T-helper 2 cell treated with Interferon-gamma antibody and Interleukin-4, amounts not matched to agents 5 μg/mL and 100 μg/mL, for 36 hours (primary cell): Measurements from ENCODE around the gene CTNNA2.

Source experiments
- DNase-seq: peaks from one replicate; pipeline ENCODE4 v3.0.0; 2021; ENCODE audit warnings: low spot score
- H3K27ac Mint-ChIP-seq: one replicate; pipeline ENCODE4 v1.8.0; 2021; ENCODE audit warnings: mild to moderate bottlenecking, mixed read lengths
- H3K27me3 Mint-ChIP-seq: one replicate; pipeline ENCODE4 v1.8.0; 2021; ENCODE audit warnings: low read depth, mixed read lengths
- H3K36me3 Mint-ChIP-seq: one replicate; pipeline ENCODE4 v1.8.0; 2021; ENCODE audit warnings: low read depth, mixed read lengths
- H3K4me1 Mint-ChIP-seq: one replicate; pipeline ENCODE4 v1.8.0; 2021; ENCODE audit warnings: low read depth, mixed read lengths
- H3K4me3 Mint-ChIP-seq: one replicate; pipeline ENCODE4 v1.8.0; 2022; ENCODE audit warnings: mild to moderate bottlenecking, moderate library complexity, mixed read lengths
- H3K9me3 Mint-ChIP-seq: one replicate; pipeline ENCODE4 v1.8.0; 2021; ENCODE audit warnings: mixed read lengths

Gene CTNNA2

DNA sequence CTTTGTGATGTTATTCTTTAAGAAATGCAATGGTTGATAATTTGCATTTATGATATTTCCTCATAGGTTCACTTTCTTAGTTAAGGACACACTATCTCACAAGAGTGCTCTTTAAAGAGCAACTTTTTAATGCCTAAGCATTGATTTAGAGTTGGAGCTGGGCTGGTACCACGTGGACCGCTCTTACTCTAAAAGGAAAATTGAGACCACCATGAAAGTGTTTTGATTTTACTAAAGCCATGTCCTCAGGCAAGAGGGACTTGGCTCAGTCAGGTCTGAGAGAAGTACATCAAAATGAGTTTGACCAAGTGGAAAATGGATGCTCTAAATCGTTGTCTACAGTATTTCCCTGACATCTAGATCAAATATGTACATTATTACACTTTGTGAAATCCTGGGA is 489.3 kb downstream of the CTNNA2 start:
- Mint-ChIP-seq H3K4me1 (no peaks in the 10 kb centered on the region), H3K27ac (no peak overlapping the region), H3K27me3 (no peaks in the 10 kb centered on the region), H3K36me3 (no peaks in the 10 kb centered on the region), H3K9me3 (no peaks in the 10 kb centered on the region), H3K4me3 (no peak overlapping the region)
- DNase-seq = no peak

- no peaks in the 10 kb centered on the region for H3K36me3 Mint-ChIP-seq
- H3K27ac Mint-ChIP-seq = no peak overlapping the region
- no peaks in the 10 kb centered on the region for H3K9me3 Mint-ChIP-seq
- no peak overlapping the region for H3K4me3 Mint-ChIP-seq
- H3K27me3 Mint-ChIP-seq = no peaks in the 10 kb centered on the region
- no peaks in the 10 kb centered on the region for H3K4me1 Mint-ChIP-seq
- no peak for DNase-seq
Observed at GRCh38 chr2:80002568-80003157, 489.8 kb downstream of the CTNNA2 start.

DNA sequence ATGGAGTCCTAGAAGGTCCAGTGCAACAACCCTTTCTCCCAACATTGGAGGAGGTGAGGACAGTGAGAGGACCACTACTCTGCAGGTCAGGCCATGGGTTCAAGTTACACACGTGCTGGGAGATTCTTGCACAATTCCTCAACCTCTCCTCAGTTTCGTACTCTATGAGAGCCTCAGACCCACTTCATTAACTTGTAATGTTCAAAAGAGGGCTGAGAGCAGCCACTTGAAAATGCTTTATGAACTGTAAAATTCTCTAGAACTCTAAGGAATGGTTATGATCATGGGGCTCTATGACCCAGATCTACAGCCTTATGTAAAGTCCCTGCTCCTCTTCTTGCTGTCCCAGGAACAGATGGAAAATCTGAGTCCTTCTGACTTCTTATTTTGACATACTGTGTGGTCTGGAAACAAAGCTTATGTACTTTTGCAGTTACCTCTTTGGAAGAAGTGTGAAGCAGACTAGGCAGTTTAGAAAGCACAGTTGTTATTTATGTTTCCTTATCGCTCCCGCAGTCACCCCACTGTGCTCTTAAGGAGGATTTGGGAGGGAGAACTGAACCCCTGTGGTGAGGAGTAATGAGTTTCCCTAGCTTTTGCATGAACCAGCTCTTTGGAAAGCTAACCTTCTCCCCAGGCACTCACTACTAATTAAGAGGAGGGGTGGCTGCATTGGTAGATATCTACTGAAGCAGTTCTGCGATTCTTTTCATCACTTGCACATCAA is 495.1 kb downstream of the CTNNA2 start:
- Mint-ChIP-seq H3K4me3 (no peak overlapping the region), H3K36me3 (no peaks in the 10 kb centered on the region), H3K27me3 (no peaks in the 10 kb centered on the region), H3K9me3 (no peaks in the 10 kb centered on the region), H3K4me1 (no peaks in the 10 kb centered on the region), H3K27ac (no peak overlapping the region)
- DNase-seq = no peak

GRCh38 chr2:80008596-80008995 is 495.7 kb downstream of the CTNNA2 start:
- no peaks in the 10 kb centered on the region for H3K9me3 Mint-ChIP-seq
- no peak for DNase-seq
- no peaks in the 10 kb centered on the region for H3K36me3 Mint-ChIP-seq
- H3K27ac Mint-ChIP-seq = no peak overlapping the region
- H3K4me1 Mint-ChIP-seq = no peaks in the 10 kb centered on the region
- H3K27me3 Mint-ChIP-seq = no peaks in the 10 kb centered on the region
- H3K4me3 Mint-ChIP-seq = no peak overlapping the region

GRCh38 chr2:80009211-80009610 is 496.4 kb downstream of the CTNNA2 start:
- Mint-ChIP-seq H3K27ac (no peak overlapping the region), H3K36me3 (no peaks in the 10 kb centered on the region), H3K4me1 (no peaks in the 10 kb centered on the region), H3K9me3 (no peaks in the 10 kb centered on the region), H3K4me3 (no peak overlapping the region), H3K27me3 (no peaks in the 10 kb centered on the region)
- no peak for DNase-seq

DNA sequence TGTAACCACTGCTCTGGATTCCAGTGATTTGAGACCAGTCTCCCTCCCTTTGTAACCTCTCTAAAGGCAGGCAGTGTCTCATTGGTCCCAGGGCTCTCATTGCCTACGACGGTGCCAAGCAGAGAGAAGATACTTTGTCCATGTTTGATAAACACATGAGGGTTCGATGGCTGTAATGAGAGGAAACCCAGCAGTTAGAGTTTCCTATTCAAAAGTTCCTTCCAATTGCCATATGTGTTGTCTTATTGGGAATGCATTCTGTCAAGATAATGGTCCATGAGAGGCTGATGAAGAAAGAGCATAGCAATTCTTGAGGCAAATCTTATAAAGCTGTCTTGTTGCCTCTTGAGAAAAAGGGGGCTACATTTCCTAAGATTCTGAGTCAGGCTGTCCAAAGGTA is 499.2 kb downstream of the CTNNA2 start:
- Mint-ChIP-seq H3K9me3 (no peaks in the 10 kb centered on the region), H3K4me1 (no peaks in the 10 kb centered on the region), H3K27ac (no peak overlapping the region), H3K36me3 (no peaks in the 10 kb centered on the region), H3K27me3 (no peaks in the 10 kb centered on the region), H3K4me3 (no peak overlapping the region)
- no peak for DNase-seq

GRCh38 chr2:80014637-80015036 is 501.8 kb downstream of the CTNNA2 start:
- no peaks in the 10 kb centered on the region for H3K9me3 Mint-ChIP-seq
- H3K4me1 Mint-ChIP-seq = no peaks in the 10 kb centered on the region
- no peaks in the 10 kb centered on the region for H3K36me3 Mint-ChIP-seq
- DNase-seq = no peak
- H3K27ac Mint-ChIP-seq = no peak overlapping the region
- H3K27me3 Mint-ChIP-seq = no peaks in the 10 kb centered on the region
- no peak overlapping the region for H3K4me3 Mint-ChIP-seq

DNA sequence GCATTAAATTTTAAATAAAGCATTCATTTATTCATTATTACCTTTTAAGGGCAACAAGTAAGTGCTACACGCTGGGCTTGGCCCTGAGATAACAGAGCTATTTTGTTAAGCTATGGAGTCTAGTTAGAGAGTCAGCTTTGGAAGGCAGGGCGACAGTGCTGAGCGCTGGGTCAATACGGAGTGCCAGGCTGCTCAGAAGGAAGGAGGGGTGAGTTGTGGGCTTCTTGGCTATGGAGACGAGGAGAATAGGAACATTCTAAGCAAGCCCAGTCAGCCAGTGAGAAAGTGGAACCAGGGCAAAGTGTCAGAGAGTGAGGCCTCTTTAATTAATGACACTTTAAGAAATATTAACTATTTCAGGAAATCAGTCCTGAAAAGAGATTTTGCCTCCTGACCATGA is 503.3 kb downstream of the CTNNA2 start:
- Mint-ChIP-seq H3K36me3 (no peaks in the 10 kb centered on the region), H3K4me3 (no peak overlapping the region), H3K9me3 (no peaks in the 10 kb centered on the region), H3K27ac (no peak overlapping the region), H3K4me1 (no peaks in the 10 kb centered on the region), H3K27me3 (no peaks in the 10 kb centered on the region)
- DNase-seq = no peak

GRCh38 chr2:80019571-80020460 is 507.0 kb downstream of the CTNNA2 start:
- Mint-ChIP-seq H3K27ac (no peak overlapping the region), H3K4me1 (no peaks in the 10 kb centered on the region), H3K4me3 (no peak overlapping the region), H3K36me3 (no peaks in the 10 kb centered on the region), H3K27me3 (no peaks in the 10 kb centered on the region), H3K9me3 (no peaks in the 10 kb centered on the region)
- no peak for DNase-seq

DNA sequence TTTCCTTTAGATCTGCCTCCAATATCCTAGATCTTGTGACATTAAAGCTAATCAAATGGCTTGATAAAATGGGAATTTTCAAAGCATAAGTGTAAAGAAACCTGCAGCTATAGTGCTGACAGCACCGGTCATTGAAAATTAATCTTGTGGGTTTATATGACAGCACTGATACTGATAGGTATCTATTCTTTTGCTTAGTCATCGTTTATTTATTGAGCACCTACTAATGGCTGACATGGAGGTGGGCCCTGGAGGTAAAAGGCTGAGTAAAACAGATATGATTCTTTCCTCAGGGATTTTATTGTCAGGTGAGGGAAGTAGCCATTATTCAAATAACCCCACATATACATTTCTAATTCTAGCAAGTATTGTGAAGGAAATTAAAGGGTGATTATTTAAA is 509.2 kb downstream of the CTNNA2 start:
- no peak overlapping the region for H3K4me3 Mint-ChIP-seq
- H3K27ac Mint-ChIP-seq = no peak overlapping the region
- no peaks in the 10 kb centered on the region for H3K36me3 Mint-ChIP-seq
- peaks cover 3% of the 10 kb centered on the region for H3K9me3 Mint-ChIP-seq
- no peaks in the 10 kb centered on the region for H3K4me1 Mint-ChIP-seq
- H3K27me3 Mint-ChIP-seq = no peaks in the 10 kb centered on the region
- DNase-seq = no peak

DNA sequence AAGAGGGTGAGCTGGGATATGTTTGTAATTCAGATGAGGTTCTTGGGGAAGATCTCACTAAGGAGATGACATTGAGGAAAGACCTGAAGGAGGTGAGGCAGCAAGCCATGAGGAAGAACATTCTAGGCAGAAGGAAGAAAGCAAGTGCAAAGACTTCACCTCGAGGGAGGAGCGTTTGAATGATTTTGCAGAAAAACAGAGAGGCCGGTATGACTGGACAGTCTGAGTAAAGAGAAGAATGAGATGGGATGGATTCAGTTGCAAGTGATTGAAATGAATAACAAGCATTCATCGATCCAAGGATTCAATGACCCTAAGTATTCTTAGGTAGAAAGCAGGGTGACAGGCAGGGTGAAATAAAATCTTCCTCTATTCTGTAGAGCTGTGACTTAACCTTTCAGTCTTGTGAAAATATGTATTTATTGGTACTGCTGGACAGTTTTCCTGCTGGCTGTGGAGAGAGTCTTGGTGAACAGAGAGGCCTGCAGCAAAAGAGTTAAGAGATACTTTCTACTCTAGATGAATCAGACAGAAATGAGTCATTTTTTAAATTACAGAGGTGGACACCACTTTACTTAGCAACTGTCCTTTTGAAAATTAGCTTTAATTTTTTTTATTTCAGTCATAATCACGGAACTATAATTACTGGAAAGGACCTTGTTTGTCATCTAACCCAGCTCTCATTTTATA is 513.3 kb downstream of the CTNNA2 start:
- DNase-seq = no peak
- H3K27me3 Mint-ChIP-seq = no peaks in the 10 kb centered on the region
- no peak overlapping the region for H3K4me3 Mint-ChIP-seq
- H3K4me1 Mint-ChIP-seq = no peaks in the 10 kb centered on the region
- H3K9me3 Mint-ChIP-seq = peaks cover 8% of the 10 kb centered on the region
- H3K36me3 Mint-ChIP-seq = no peaks in the 10 kb centered on the region
- no peak overlapping the region for H3K27ac Mint-ChIP-seq

DNA sequence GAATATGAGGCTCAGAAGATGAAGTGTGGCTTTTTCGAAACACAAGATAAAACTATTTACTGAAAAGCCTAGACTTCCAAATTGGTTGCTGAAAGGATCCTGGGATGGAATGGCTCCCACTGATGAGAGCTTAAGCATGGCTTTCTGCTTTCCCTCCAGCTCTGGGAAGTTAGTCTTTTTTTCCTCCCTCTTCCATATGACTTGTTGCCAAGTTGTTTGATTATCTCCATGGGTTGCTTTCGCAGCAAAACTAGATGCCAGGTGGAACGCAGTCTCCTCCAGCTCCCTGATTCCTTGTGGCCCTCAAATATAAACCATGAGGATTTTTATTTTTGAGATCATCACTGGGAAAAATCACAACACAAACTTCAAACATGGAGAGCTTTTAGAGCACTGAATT is 515.2 kb downstream of the CTNNA2 start:
- H3K4me1 Mint-ChIP-seq = no peaks in the 10 kb centered on the region
- DNase-seq = no peak
- H3K4me3 Mint-ChIP-seq = no peak overlapping the region
- H3K36me3 Mint-ChIP-seq = no peaks in the 10 kb centered on the region
- H3K27ac Mint-ChIP-seq = no peak overlapping the region
- no peaks in the 10 kb centered on the region for H3K27me3 Mint-ChIP-seq
- peaks cover 11% of the 10 kb centered on the region for H3K9me3 Mint-ChIP-seq

DNA sequence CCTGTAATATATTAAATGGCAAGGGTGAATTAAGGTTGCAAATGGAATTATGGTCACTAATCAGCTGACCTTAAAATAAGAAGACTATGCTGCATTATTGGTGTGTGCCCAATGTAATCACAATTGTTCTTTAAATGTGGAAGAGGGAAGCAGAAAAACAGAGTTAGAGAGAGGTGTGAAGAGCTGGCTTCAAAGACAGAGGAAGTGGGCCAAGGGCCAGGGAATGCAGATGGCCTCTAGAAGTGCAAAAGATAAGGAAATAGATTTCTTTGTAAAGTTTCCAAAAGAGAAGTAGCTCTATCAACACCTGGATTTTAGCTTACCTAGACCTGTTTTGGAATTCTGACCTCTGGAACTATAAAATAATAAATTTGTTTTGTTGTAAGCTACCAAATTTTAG is 515.7 kb downstream of the CTNNA2 start:
- Mint-ChIP-seq H3K27me3 (no peaks in the 10 kb centered on the region), H3K9me3 (peaks cover 11% of the 10 kb centered on the region), H3K36me3 (no peaks in the 10 kb centered on the region), H3K4me1 (no peaks in the 10 kb centered on the region), H3K4me3 (no peak overlapping the region), H3K27ac (no peak overlapping the region)
- no peak for DNase-seq

DNA sequence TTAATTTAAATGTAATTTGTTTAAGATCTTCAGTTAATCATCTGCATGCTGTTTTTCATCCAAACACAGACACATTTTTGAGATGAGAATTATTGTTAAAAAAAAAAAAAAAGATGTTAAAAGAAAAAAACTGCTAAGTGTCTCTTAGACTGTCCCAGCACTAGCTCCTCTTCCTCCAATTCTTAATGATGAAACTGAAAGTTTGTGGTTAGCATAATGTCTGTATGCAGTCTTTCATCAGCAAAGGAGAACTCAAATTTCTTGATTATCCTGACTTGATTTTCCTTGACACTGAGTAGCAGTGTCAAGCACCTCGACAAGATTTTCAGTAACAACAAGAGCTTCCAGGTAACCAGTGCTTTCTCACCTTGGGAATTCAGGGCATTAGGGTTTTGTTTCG is 517.3 kb downstream of the CTNNA2 start:
- Mint-ChIP-seq H3K36me3 (no peaks in the 10 kb centered on the region), H3K27ac (no peak overlapping the region), H3K27me3 (no peaks in the 10 kb centered on the region), H3K9me3 (peaks cover 11% of the 10 kb centered on the region), H3K4me3 (no peak overlapping the region), H3K4me1 (no peaks in the 10 kb centered on the region)
- no peak for DNase-seq
